DOHH2 (cell line): ENCODE measurements around the gene CDK19.

Source experiments
- EZH2phosphoT487 ChIP-seq: fragments of 200-600 bp; sonication (generic); IDR thresholded peaks from 2 replicates; pipeline ENCODE4 v1.6.1; 2017; ENCODE audit warnings: borderline replicate concordance, mild to moderate bottlenecking, antibody characterized with exemption, low read length, moderate library complexity, mixed read lengths
- TF ChIP-seq, protein P1 (sequence below): fragments of 200-600 bp; sonication (generic); IDR thresholded peaks from one replicate; pipeline ENCODE4 v1.5.1; 2014; ENCODE audit warnings: antibody characterized with exemption, mild to moderate bottlenecking, low read depth, low read length; ENCODE audit not compliant: poor library complexity, severe bottlenecking

DNA sequence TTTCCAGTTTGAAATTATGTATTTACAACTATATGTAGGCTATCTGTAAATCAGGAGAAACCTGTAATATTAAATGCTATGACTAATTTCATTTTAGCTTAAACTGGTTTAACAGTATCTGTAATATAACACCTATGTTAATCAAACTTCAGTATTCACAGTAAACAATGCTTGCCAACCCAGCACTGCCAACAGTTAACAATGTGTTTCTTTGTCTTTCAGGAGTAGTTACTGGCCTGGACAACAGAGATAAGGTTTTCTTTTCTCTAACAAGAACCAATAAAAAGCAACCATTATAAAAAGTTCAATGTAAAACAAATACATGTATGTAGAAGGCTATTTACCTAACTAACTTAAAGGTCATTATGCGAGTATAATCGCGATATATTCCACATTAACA is 158.8 kb downstream of the CDK19 start:
- TF ChIP-seq, protein P1, sequence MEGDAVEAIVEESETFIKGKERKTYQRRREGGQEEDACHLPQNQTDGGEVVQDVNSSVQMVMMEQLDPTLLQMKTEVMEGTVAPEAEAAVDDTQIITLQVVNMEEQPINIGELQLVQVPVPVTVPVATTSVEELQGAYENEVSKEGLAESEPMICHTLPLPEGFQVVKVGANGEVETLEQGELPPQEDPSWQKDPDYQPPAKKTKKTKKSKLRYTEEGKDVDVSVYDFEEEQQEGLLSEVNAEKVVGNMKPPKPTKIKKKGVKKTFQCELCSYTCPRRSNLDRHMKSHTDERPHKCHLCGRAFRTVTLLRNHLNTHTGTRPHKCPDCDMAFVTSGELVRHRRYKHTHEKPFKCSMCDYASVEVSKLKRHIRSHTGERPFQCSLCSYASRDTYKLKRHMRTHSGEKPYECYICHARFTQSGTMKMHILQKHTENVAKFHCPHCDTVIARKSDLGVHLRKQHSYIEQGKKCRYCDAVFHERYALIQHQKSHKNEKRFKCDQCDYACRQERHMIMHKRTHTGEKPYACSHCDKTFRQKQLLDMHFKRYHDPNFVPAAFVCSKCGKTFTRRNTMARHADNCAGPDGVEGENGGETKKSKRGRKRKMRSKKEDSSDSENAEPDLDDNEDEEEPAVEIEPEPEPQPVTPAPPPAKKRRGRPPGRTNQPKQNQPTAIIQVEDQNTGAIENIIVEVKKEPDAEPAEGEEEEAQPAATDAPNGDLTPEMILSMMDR = no peak
- no peak for TF ChIP-seq EZH2phosphoT487
